HL-60 (cell line): Measurements from ENCODE around the gene KLK5.
"Not testable (repeated sequence)": the region's sequence is repeated elsewhere in the genome, so short reads cannot be mapped to it uniquely, and the experiment has no call there.

Source experiments
- DNase-seq, 2 experiments: peaks; one replicate each; pipeline ENCODE4 v3.0.0-alpha.2; 2010 to 2020; ENCODE audit warnings: low read depth in 1 of 2, low spot score in 1 of 2
- H3K27ac ChIP-seq: fragments of 250-450 bp; sonication (Bioruptor Pico); replicated peaks from 2 replicates; pipeline ENCODE4 v1.5.1; 2020; ENCODE audit warnings: mild to moderate bottlenecking, moderate library complexity
- H3K27me3 ChIP-seq: fragments of 250-450 bp; sonication (Bioruptor Pico); 2 replicates; pipeline ENCODE4 v1.5.1; 2021; ENCODE audit warnings: mild to moderate bottlenecking, moderate library complexity; ENCODE audit not compliant: insufficient read depth, poor library complexity, severe bottlenecking
- H3K4me3 ChIP-seq: replicated peaks from 2 replicates; pipeline ENCODE4 v1.5.1; 2011; ENCODE audit warnings: mild to moderate bottlenecking, control low read depth, low read length; ENCODE audit not compliant: insufficient read depth
- GABPA ChIP-seq: IDR thresholded peaks from 2 replicates; pipeline ENCODE4 v1.6.1; 2012; ENCODE audit warnings: low read depth
- POLR2AphosphoS5 ChIP-seq: IDR thresholded peaks from 2 replicates; pipeline ENCODE4 v1.6.1; 2012; ENCODE audit warnings: low read depth
- REST ChIP-seq: IDR thresholded peaks from 2 replicates; pipeline ENCODE4 v1.6.1; 2012; ENCODE audit warnings: low read depth; ENCODE audit not compliant: insufficient replicate concordance
- SPI1 ChIP-seq: IDR thresholded peaks from 2 replicates; pipeline ENCODE4 v1.6.1; 2012; ENCODE audit warnings: low read depth, mild to moderate bottlenecking, borderline replicate concordance
- TF ChIP-seq, protein P1 (sequence below): IDR thresholded peaks from one replicate; pipeline ENCODE4 v1.5.1; 2011; ENCODE audit warnings: low read length, control low read depth, inconsistent platforms; ENCODE audit not compliant: insufficient read depth

Gene KLK5

GRCh38 chr19:50972795-50973376 lies 20.0 kb upstream of the KLK5 start:
- H3K4me3 ChIP-seq, result no peak overlapping the region
- no peak for DNase-seq
- H3K27ac ChIP-seq, result no peak overlapping the region
- no peak for TF ChIP-seq GABPA
- no peak for TF ChIP-seq POLR2AphosphoS5
- no peak for TF ChIP-seq REST
- no peaks in the 10 kb centered on the region for H3K27me3 ChIP-seq

GRCh38 chr19:50969810-50970209 lies 17.0 kb upstream of the KLK5 start:
- H3K27me3 ChIP-seq, H3K27ac ChIP-seq: not testable (repeated sequence)

DNA sequence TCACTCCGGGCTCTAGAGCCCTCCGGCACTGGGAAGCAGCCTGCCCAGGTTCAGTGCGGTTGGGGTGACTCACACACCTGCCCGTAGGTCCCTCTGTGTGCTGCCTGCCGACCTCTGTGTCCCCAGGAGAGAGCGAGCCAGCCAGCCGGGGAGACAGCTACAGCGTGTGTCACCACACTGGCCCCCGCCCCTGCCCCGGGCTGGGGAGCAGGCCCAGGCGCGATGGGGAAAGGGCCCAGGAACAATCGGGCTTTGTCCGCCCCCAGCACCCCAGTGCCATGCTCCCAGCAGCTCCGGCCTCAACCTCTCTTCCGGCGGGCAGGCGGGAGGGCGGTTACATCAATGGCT lies 16.5 kb upstream of the KLK5 start, which contains the start of gene KLK6:
TSS of gene KLK6 (minus strand) at position 179 of the 348 bp plus-strand sequence. CDS start 1,487 bp downstream, outside the sequence.
- TF ChIP-seq POLR2AphosphoS5, result no peak
- TF ChIP-seq, protein P1, sequence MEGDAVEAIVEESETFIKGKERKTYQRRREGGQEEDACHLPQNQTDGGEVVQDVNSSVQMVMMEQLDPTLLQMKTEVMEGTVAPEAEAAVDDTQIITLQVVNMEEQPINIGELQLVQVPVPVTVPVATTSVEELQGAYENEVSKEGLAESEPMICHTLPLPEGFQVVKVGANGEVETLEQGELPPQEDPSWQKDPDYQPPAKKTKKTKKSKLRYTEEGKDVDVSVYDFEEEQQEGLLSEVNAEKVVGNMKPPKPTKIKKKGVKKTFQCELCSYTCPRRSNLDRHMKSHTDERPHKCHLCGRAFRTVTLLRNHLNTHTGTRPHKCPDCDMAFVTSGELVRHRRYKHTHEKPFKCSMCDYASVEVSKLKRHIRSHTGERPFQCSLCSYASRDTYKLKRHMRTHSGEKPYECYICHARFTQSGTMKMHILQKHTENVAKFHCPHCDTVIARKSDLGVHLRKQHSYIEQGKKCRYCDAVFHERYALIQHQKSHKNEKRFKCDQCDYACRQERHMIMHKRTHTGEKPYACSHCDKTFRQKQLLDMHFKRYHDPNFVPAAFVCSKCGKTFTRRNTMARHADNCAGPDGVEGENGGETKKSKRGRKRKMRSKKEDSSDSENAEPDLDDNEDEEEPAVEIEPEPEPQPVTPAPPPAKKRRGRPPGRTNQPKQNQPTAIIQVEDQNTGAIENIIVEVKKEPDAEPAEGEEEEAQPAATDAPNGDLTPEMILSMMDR, result no peak
- no peak for TF ChIP-seq REST
- TF ChIP-seq GABPA, result no peak
- no peak for TF ChIP-seq SPI1

More at GRCh38 chr19:50969810-50970209, 17.0 kb upstream of the KLK5 start:
- not testable (repeated sequence) for H3K4me3 ChIP-seq, DNase-seq

DNA sequence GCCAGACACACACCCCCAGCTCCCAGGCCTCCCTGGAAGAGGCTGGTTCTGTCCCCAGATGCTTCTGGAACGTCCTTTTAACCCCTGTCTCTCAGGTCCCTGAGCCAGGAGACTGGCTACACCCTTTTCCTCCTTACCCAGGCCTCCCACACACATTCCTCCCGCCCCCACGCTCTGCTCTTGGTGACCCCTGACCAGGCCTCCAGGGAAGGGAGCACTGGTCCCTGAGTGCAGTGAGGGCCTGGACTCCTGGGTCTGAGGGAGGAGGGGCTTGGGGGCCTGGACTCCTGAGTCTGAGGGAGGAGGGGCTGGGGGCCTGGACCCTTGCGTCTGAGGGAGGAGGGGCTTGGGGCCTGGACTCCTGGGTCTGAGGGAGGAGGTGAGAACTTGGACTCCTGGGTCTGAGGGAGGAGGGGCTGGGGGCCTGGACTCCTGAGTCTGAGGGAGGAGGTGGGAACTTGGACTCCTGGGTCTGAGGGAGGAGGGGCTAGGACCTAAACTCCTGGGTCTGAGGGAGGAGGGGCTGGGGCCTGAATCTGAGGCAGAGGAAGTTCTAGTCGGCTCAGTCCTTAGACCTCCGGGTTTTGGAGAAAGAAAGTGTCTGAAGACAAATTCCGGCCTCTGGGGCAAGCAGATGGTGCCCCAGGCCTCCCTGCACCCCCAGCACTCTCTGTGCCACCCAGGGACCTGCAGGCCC lies 16.0 kb upstream of the KLK5 start:
- Histone ChIP-seq H3K4me3 (no peak overlapping the region), H3K27ac (no peak overlapping the region), H3K27me3 (no peaks in the 10 kb centered on the region)
- TF ChIP-seq POLR2AphosphoS5, result no peak
- TF ChIP-seq, protein P1, result no peak
- TF ChIP-seq SPI1, result no peak
- TF ChIP-seq REST, result no peak
- no peak for DNase-seq

More for the DNA sequence above, 16.5 kb upstream of the KLK5 start, which contains the start of gene KLK6:
- H3K27ac ChIP-seq, result no peak within 1 kb of the TSS
- no peaks in the 10 kb centered on the region for H3K27me3 ChIP-seq
- no peak within 1 kb of the TSS for H3K4me3 ChIP-seq
- no peak for DNase-seq
